Neural cell (in vitro differentiated cells): ENCODE measurements around the gene CHP2. TPM values are rescaled to one million over a fixed set of nuclear protein-coding genes. Genes with fewer than 3 reads are reported as not detected.

ENCODE experiments used
- H2AFZ ChIP-seq: fragments of 200-600, 300-800 bp; sonication (generic), shearing (Covaris generic); 2 replicates; pipeline ENCODE4 v1.6.0; 2014; ENCODE audit warnings: low read depth, mild to moderate bottlenecking, antibody characterized with exemption, low read length, moderate library complexity
- H3F3A ChIP-seq: fragments of 200-600 bp; shearing (Covaris generic); 2 replicates; pipeline ENCODE4 v1.6.1; 2016; ENCODE audit warnings: mild to moderate bottlenecking, moderate library complexity, mixed read lengths, antibody characterized with exemption, low read length; ENCODE audit not compliant: insufficient read depth, poor library complexity, severe bottlenecking
- H3K27ac ChIP-seq: fragments of 200-600, 300-800 bp; sonication (generic), shearing (Covaris generic); 2 replicates; pipeline ENCODE4 v1.5.1; 2014; ENCODE audit warnings: mild to moderate bottlenecking, low read length, moderate library complexity
- H3K27me3 ChIP-seq: fragments of 300-800, 200-600 bp; sonication (generic), shearing (Covaris generic); 2 replicates; pipeline ENCODE4 v1.6.0; 2014; ENCODE audit warnings: mild to moderate bottlenecking, low read depth, low read length, moderate library complexity; ENCODE audit not compliant: insufficient read depth
- H3K36me3 ChIP-seq: fragments of 300-800, 200-600 bp; sonication (generic), shearing (Covaris generic); 2 replicates; pipeline ENCODE4 v1.5.1; 2014; ENCODE audit warnings: mild to moderate bottlenecking, antibody characterized with exemption, low read length, moderate library complexity; ENCODE audit not compliant: insufficient read depth
- H3K4me2 ChIP-seq: fragments of 300-800, 200-600 bp; sonication (generic), shearing (Covaris generic); 2 replicates; pipeline ENCODE4 v1.6.0; 2014; ENCODE audit warnings: mild to moderate bottlenecking, low read length
- H3K4me3 ChIP-seq: fragments of 300-800, 200-600 bp; sonication (generic), shearing (Covaris generic); 2 replicates; pipeline ENCODE4 v1.5.1; 2014; ENCODE audit warnings: mild to moderate bottlenecking, low read length, moderate library complexity
- H3K79me2 ChIP-seq: fragments of 200-600 bp; shearing (Covaris generic); replicated peaks from 2 replicates; pipeline ENCODE4 v1.6.0; 2014; ENCODE audit warnings: mild to moderate bottlenecking, low read length, moderate library complexity; ENCODE audit not compliant: insufficient read depth
- H3K9ac ChIP-seq: fragments of 300-800, 200-600 bp; sonication (generic), shearing (Covaris generic); 2 replicates; pipeline ENCODE4 v1.6.1; 2016; ENCODE audit warnings: mild to moderate bottlenecking, low read length, mixed read lengths
- H3K9me2 ChIP-seq: fragments of 200-600 bp; shearing (Covaris generic); 2 replicates; pipeline ENCODE4 v1.6.1; 2016; ENCODE audit warnings: mild to moderate bottlenecking, low read length, mixed read lengths; ENCODE audit not compliant: insufficient read depth
- H3K9me3 ChIP-seq: fragments of 200-600, 300-800 bp; sonication (generic), shearing (Covaris generic); 2 replicates; pipeline ENCODE4 v1.6.1; 2016; ENCODE audit warnings: mild to moderate bottlenecking, mixed run types, low read length, moderate library complexity, mixed read lengths
- H4K20me1 ChIP-seq: fragments of 200-600 bp; shearing (Covaris generic); 2 replicates; pipeline ENCODE4 v1.6.1; 2016; ENCODE audit warnings: mild to moderate bottlenecking, mixed run types; ENCODE audit not compliant: insufficient read depth
- EP300 ChIP-seq: fragments of 450-650 bp; conservative IDR thresholded peaks from 2 replicates; pipeline ENCODE4 v1.6.1; 2014; ENCODE audit warnings: antibody characterized with exemption, mild to moderate bottlenecking, moderate library complexity; ENCODE audit not compliant: poor library complexity, severe bottlenecking
- EZH2 ChIP-seq: fragments of 200-600, 300-800 bp; shearing (Covaris generic), sonication (generic); IDR thresholded peaks from 2 replicates; pipeline ENCODE4 v1.6.1; 2014; ENCODE audit warnings: antibody characterized with exemption, low read length, borderline replicate concordance, mild to moderate bottlenecking; ENCODE audit not compliant: insufficient read depth, poor library complexity, severe bottlenecking
- MXI1 ChIP-seq: fragments of 450-650 bp; conservative IDR thresholded peaks from 2 replicates; pipeline ENCODE4 v1.6.1; 2014; ENCODE audit warnings: antibody characterized with exemption, mild to moderate bottlenecking; ENCODE audit not compliant: poor library complexity, severe bottlenecking
- POLR2AphosphoS5 ChIP-seq: IDR thresholded peaks from 2 replicates; pipeline ENCODE4 v1.6.1; 2012
- RAD21 ChIP-seq: fragments of 450-650 bp; conservative IDR thresholded peaks from 2 replicates; pipeline ENCODE4 v1.6.1; 2014; ENCODE audit warnings: antibody characterized with exemption, mild to moderate bottlenecking, moderate library complexity
- SMC3 ChIP-seq: fragments of 450-650 bp; conservative IDR thresholded peaks from 2 replicates; pipeline ENCODE4 v1.6.1; 2014; ENCODE audit warnings: antibody characterized with exemption, mild to moderate bottlenecking, moderate library complexity; ENCODE audit not compliant: poor library complexity
- TAF1 ChIP-seq: IDR thresholded peaks from 2 replicates; pipeline ENCODE4 v1.6.1; 2012; ENCODE audit warnings: low read depth
- polyA plus RNA-seq: library from polyadenylated mRNA; depleted of rRNA; stranded (reverse); fragments of >200 nt; gene quantifications from 2 replicates; pipeline ENCODE4 v1.2.3, GENCODE V29; 2014
- TF ChIP-seq, protein P1 (sequence below): IDR thresholded peaks from 2 replicates; pipeline ENCODE4 v1.6.1; 2012; ENCODE audit warnings: borderline replicate concordance
- TF ChIP-seq, protein P2 (sequence below): fragments of 450-650 bp; IDR thresholded peaks from 2 replicates; pipeline ENCODE4 v1.5.1; 2014; ENCODE audit warnings: antibody characterized with exemption, mild to moderate bottlenecking, moderate library complexity; ENCODE audit not compliant: poor library complexity, severe bottlenecking

CHP2 gene
- polyA plus RNA-seq, 1 donor from 2014 or later, result not detected

DNA sequence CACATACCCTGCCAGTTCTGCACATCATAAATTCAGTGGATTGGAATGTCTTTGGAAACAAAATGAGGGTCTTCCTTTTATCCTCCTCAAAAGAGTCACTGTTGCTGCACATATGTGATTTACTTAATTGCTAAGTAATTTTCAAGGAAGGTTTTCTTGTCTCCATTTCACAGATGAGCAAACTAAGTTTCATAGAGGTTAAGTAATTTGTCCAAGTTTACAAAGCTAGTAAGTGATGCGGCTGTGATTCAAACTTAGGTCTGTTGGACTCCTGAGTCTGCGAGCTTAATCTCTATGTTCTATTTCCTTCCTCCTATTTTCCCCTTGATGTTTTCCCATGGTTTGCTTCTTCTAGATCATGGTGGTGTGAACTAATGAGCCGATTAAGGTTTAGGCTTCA is 28.1 kb upstream of the CHP2 start:
- Histone ChIP-seq H3K4me3 (no peak overlapping the region), H3K79me2 (no peaks in the 10 kb centered on the region), H3F3A (no peaks in the 10 kb centered on the region), H3K9ac (no peak overlapping the region), H2AFZ (no peak overlapping the region), H4K20me1 (no peaks in the 10 kb centered on the region), H3K4me2 (no peak overlapping the region), H3K9me3 (no peaks in the 10 kb centered on the region), H3K9me2 (no peaks in the 10 kb centered on the region), H3K27me3 (no peaks in the 10 kb centered on the region), H3K36me3 (no peaks in the 10 kb centered on the region), H3K27ac (no peak overlapping the region)
- TF ChIP-seq SMC3 (no peak), MXI1 (no peak), RAD21 (no peak), EP300 (no peak), POLR2AphosphoS5 (no peak), TAF1 (no peak), EZH2 (no peak)
- TF ChIP-seq, protein P1, sequence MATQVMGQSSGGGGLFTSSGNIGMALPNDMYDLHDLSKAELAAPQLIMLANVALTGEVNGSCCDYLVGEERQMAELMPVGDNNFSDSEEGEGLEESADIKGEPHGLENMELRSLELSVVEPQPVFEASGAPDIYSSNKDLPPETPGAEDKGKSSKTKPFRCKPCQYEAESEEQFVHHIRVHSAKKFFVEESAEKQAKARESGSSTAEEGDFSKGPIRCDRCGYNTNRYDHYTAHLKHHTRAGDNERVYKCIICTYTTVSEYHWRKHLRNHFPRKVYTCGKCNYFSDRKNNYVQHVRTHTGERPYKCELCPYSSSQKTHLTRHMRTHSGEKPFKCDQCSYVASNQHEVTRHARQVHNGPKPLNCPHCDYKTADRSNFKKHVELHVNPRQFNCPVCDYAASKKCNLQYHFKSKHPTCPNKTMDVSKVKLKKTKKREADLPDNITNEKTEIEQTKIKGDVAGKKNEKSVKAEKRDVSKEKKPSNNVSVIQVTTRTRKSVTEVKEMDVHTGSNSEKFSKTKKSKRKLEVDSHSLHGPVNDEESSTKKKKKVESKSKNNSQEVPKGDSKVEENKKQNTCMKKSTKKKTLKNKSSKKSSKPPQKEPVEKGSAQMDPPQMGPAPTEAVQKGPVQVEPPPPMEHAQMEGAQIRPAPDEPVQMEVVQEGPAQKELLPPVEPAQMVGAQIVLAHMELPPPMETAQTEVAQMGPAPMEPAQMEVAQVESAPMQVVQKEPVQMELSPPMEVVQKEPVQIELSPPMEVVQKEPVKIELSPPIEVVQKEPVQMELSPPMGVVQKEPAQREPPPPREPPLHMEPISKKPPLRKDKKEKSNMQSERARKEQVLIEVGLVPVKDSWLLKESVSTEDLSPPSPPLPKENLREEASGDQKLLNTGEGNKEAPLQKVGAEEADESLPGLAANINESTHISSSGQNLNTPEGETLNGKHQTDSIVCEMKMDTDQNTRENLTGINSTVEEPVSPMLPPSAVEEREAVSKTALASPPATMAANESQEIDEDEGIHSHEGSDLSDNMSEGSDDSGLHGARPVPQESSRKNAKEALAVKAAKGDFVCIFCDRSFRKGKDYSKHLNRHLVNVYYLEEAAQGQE, result no peak
- TF ChIP-seq, protein P2, sequence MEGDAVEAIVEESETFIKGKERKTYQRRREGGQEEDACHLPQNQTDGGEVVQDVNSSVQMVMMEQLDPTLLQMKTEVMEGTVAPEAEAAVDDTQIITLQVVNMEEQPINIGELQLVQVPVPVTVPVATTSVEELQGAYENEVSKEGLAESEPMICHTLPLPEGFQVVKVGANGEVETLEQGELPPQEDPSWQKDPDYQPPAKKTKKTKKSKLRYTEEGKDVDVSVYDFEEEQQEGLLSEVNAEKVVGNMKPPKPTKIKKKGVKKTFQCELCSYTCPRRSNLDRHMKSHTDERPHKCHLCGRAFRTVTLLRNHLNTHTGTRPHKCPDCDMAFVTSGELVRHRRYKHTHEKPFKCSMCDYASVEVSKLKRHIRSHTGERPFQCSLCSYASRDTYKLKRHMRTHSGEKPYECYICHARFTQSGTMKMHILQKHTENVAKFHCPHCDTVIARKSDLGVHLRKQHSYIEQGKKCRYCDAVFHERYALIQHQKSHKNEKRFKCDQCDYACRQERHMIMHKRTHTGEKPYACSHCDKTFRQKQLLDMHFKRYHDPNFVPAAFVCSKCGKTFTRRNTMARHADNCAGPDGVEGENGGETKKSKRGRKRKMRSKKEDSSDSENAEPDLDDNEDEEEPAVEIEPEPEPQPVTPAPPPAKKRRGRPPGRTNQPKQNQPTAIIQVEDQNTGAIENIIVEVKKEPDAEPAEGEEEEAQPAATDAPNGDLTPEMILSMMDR, result no peak

DNA sequence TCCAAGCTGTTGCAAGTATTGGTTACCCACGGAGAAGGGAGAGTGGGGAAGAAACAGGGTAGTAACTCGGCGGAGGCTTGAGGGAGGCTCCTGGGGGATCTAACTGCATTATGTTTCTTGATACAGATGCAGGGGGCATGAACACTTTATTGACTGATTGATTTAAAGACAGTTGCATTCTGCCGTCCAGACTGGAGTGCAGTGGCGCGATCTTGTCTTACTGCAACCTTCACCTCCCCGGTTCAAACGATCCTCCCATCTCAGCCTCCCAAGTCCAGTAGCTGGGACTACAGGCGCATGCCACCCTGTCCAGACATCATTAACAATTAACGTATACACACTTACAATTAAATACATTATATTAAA is 26.7 kb upstream of the CHP2 start:
- no peak overlapping the region for H3K4me2 ChIP-seq

More for the DNA sequence above, 26.7 kb upstream of the CHP2 start:
- no peaks in the 10 kb centered on the region for H3K27me3 ChIP-seq
- TF ChIP-seq EZH2, result no peak
- TF ChIP-seq EP300, result no peak
- no peak for TF ChIP-seq RAD21
- TF ChIP-seq TAF1, result no peak
- TF ChIP-seq, protein P1, result no peak
- TF ChIP-seq, protein P2, result no peak
- TF ChIP-seq MXI1, result no peak
- no peak overlapping the region for H3K4me3 ChIP-seq
- H3K27ac ChIP-seq, result no peak overlapping the region
- H3F3A ChIP-seq, result no peaks in the 10 kb centered on the region
- no peaks in the 10 kb centered on the region for H3K79me2 ChIP-seq
- H3K9ac ChIP-seq, result no peak overlapping the region
- no peak overlapping the region for H2AFZ ChIP-seq
- H3K36me3 ChIP-seq, result no peaks in the 10 kb centered on the region
- no peaks in the 10 kb centered on the region for H3K9me2 ChIP-seq
- H3K9me3 ChIP-seq, result no peaks in the 10 kb centered on the region
- H4K20me1 ChIP-seq, result no peaks in the 10 kb centered on the region
